Upper lobe of right lung (tissue), 1 donor: ENCODE results near the gene HLCS. TPM values are rescaled to one million over a fixed set of nuclear protein-coding genes. Genes with fewer than 3 reads are reported as not detected.

Source experiments
- ATAC-seq: fragments of 200-7000 bp; cut with Tn5 transposase; one replicate; pipeline ENCODE4 v1.9.1; 2020; ENCODE audit warnings: mild to moderate bottlenecking, moderate library complexity
- DNase-seq: peaks from one replicate; pipeline ENCODE4 v3.0.0-alpha.2; 2020
- H3K27ac ChIP-seq: fragments of 200-600 bp; one replicate; pipeline ENCODE4 v1.8.0; 2022
- H3K27me3 ChIP-seq: fragments of 200-600 bp; one replicate; pipeline ENCODE4 v1.8.0; 2022; ENCODE audit warnings: mild to moderate bottlenecking
- H3K36me3 ChIP-seq: fragments of 200-600 bp; one replicate; pipeline ENCODE4 v1.8.0; 2022
- H3K4me1 ChIP-seq: fragments of 200-600 bp; one replicate; pipeline ENCODE4 v1.8.0; 2022
- H3K4me3 ChIP-seq: fragments of 200-600 bp; one replicate; pipeline ENCODE4 v1.8.0; 2022; ENCODE audit warnings: mild to moderate bottlenecking
- H3K9me3 ChIP-seq: fragments of 200-600 bp; one replicate; pipeline ENCODE4 v1.8.0; 2022
- intact Hi-C: fragments of 100-400 bp; cut with DNase I; formaldehyde crosslinking; loops from one replicate; pipeline ENCODE4 v1.11.0; 2022
- total RNA-seq: library from RNA; stranded (reverse); fragmentation: NEBNext Ultra II Directional; extraction: Animal tissue kit (Norgen Biotek cat#: 25700); gene quantifications from one replicate; pipeline ENCODE4 v1.2.1, GENCODE V29; 2021
- TF ChIP-seq, protein P1 (sequence below): fragments of 200-600 bp; IDR thresholded peaks from one replicate; pipeline ENCODE4 v1.8.0; 2022; ENCODE audit warnings: antibody characterized with exemption
- donor health status: DM: no; HTN: yes; CAD: no; lungs with severe emphysema.

HLCS gene
- total RNA-seq, 1 donor from 2014 or later, result 16.0 TPM

DNA sequence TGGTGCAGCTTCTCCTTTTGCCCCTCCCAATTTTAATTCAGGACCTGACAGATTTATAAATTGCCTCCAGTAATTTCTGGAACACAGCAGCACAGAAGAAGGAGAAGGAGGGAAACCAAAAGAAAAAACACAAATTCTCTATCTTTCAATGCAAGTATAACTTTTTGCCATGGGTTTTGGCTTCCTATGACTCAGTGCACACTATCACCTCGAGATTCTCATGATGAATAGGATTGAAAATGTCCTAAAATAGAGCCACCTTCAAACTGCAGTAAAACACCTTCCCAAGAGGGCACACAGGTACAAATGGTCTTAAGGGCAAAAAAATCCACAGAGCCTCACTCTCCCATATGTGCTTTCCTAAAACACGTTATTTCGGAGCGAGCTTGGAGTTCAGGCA is 113.6 kb downstream of the HLCS start:
- no peak for DNase-seq
- no peaks in the 10 kb centered on the region for H3K36me3 ChIP-seq
- H3K27me3 ChIP-seq, result no peaks in the 10 kb centered on the region
- intact Hi-C loops, result no loop called here
- ATAC-seq, result no peak
- H3K9me3 ChIP-seq, result no peaks in the 10 kb centered on the region
- TF ChIP-seq, protein P1, sequence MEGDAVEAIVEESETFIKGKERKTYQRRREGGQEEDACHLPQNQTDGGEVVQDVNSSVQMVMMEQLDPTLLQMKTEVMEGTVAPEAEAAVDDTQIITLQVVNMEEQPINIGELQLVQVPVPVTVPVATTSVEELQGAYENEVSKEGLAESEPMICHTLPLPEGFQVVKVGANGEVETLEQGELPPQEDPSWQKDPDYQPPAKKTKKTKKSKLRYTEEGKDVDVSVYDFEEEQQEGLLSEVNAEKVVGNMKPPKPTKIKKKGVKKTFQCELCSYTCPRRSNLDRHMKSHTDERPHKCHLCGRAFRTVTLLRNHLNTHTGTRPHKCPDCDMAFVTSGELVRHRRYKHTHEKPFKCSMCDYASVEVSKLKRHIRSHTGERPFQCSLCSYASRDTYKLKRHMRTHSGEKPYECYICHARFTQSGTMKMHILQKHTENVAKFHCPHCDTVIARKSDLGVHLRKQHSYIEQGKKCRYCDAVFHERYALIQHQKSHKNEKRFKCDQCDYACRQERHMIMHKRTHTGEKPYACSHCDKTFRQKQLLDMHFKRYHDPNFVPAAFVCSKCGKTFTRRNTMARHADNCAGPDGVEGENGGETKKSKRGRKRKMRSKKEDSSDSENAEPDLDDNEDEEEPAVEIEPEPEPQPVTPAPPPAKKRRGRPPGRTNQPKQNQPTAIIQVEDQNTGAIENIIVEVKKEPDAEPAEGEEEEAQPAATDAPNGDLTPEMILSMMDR, result no peak
- H3K4me3 ChIP-seq, result no peak overlapping the region
- H3K27ac ChIP-seq, result no peak overlapping the region
- no peaks in the 10 kb centered on the region for H3K4me1 ChIP-seq

DNA sequence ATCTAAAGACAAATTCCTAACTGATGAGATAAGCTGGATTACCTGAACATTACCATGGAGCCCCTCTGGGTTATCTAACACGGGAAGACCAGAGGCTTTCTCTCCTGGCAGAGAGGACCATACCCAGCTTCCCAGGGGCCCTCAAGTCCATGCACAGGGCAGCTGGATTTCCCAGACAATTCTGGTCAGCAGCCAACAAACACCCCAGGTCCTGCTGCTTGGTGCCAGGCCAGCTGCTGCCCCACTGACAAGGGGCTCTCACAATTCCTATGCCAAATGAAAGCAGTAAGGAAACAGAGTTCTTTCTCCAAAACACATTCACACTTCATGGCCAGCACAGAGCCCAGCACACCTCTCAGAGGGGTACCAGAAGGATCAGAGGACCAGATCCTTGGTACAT is 114.2 kb downstream of the HLCS start:
- Histone ChIP-seq H3K27me3 (no peaks in the 10 kb centered on the region), H3K27ac (no peak overlapping the region), H3K9me3 (no peaks in the 10 kb centered on the region), H3K4me3 (no peak overlapping the region), H3K4me1 (no peaks in the 10 kb centered on the region), H3K36me3 (no peaks in the 10 kb centered on the region)
- ATAC-seq (no peak), DNase-seq (no peak)
- intact Hi-C loops, result no loop called here
- TF ChIP-seq, protein P1, result no peak

DNA sequence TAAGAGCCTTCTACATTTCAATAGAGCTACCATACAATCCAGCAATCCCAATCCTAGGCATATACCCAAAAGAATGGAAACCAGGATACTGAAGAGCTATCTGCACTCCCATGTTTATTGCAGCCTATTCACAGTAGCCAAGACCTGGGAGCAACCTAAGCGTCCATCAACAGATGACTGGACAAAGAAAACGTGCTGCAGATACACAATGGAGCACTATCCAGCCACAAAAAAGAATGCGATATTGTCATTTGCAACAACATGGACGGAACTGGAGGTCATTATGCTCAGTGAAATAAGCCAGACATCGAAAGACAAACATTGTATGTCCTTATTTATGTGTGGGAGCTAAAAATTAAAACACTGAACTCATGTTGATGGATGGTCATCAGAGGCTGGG is 115.3 kb downstream of the HLCS start:
- DNase-seq (no peak), ATAC-seq (no peak)
- Histone ChIP-seq H3K4me3 (no peak overlapping the region), H3K36me3 (no peaks in the 10 kb centered on the region), H3K4me1 (no peaks in the 10 kb centered on the region), H3K27me3 (no peaks in the 10 kb centered on the region), H3K9me3 (no peaks in the 10 kb centered on the region), H3K27ac (no peak overlapping the region)
- intact Hi-C loops, result no loop called here
- TF ChIP-seq, protein P1, result no peak

DNA sequence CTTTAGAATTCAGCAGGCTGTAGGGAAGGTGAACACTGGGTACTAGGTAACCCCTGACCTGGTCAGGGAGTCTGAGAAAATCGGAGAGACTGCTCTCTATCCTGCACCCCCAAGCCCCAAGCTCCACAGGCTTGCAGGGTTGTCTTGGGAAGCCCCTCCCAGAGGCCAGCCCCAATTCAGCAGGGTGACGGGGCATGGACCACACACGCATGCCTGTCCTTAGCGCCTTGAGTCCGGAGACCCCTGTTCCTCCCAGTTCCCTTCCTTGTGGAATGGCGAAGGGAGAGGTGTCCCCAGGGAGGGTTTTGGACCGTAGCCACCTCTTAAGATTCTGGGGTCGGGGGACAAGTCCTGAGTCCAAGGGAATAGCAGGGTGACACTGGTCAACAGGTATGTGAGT is 116.1 kb downstream of the HLCS start:
- Histone ChIP-seq H3K27ac (no peak overlapping the region), H3K4me3 (no peak overlapping the region), H3K4me1 (no peaks in the 10 kb centered on the region), H3K27me3 (no peaks in the 10 kb centered on the region), H3K36me3 (no peaks in the 10 kb centered on the region), H3K9me3 (no peaks in the 10 kb centered on the region)
- DNase-seq (no peak), ATAC-seq (no peak)
- intact Hi-C loops, result no loop called here
- TF ChIP-seq, protein P1, result no peak

DNA sequence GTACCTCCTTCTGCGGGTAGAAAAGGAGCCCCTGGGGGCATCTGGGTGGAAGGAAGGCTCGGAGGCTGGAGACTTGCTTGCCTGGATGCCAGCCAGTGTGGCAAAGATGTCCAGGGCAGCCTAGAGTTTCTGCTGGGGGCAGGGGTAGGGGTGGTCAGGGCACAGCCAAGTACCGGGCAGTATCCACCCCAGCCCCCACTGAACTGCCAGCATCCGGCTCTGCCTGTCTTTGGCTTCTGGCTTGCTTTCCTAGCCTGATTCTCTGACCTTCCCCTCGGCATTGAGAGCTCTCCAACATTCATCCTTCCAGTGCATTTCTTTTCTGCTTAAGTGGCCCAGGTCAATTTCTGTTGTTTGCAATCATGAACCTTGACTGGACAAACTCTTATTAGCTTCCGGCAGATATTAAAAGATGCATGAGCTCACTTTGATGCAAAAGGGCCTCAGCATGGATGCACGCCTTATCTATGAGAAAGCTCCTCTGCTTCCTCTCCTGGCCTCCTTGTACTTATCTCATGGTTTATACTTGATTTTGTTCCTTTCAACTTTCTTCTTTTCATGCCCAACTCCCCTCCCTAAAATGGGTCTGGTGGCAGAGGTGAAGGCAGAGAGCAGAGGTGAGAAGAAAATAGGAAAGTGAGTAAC is 116.9 kb downstream of the HLCS start:
- no peak overlapping the region for H3K4me3 ChIP-seq
- no peak for ATAC-seq
- TF ChIP-seq, protein P1, result no peak

More for the DNA sequence above, 116.9 kb downstream of the HLCS start:
- DNase-seq, result no peak
- H3K36me3 ChIP-seq, result no peaks in the 10 kb centered on the region
- H3K27ac ChIP-seq, result no peak overlapping the region
- H3K27me3 ChIP-seq, result no peaks in the 10 kb centered on the region
- no peaks in the 10 kb centered on the region for H3K4me1 ChIP-seq
- no peaks in the 10 kb centered on the region for H3K9me3 ChIP-seq
- intact Hi-C loops, result no loop called here
